Measurements from ENCODE around the gene BMX.

Gene BMX

DNA sequence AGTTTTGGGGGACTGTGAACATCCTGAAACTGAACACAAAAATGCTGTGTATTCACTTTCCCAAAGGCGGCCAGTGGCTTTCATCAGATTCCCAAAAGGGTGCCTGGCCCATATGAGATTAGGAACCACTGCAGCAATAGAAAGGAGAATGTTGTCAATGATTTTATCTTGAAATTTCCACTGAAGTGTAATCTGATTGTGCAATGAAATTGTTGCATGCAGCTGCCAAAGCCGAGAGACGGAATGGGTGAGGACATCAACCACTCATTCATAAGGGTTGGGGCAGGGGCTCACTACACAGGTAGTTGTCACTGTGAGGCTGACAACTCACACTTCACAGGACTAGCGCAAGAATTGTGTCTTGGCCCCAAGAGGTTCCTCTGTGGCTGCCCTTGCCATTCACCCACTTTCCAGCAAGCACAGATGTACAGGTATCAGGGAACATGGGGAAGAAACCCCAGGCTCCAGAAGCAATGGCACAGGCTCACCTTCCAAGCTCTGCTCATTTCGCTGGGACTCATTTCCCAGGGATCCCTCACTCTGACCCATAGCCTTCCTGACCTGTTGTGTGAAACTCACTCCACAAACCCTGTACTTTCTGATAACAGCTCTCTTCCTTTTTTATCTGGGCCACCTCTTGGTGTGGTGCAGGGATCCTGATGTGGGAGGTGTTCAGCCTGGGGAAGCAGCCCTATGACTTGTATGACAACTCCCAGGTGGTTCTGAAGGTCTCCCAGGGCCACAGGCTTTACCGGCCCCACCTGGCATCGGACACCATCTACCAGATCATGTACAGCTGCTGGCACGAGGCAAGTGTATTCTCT lies 48.8 kb downstream of the BMX start:
- Histone ChIP-seq H3K4me2 (no peak overlapping the region), H3K36me3 (ENCODE audit: insufficient read depth) (no peaks in the 10 kb centered on the region), H3K27me3 (ENCODE audit: insufficient read depth, low read depth) (no peaks in the 10 kb centered on the region), H3K79me2 (ENCODE audit: insufficient read depth, low read depth) (no peaks in the 10 kb centered on the region), H3K4me3 (IDR thresholded peaks at IDR 0.05; ENCODE audit: insufficient read depth, low read depth, low read length) (no peak overlapping the region), H4K20me1 (ENCODE audit: insufficient read depth) (no peaks in the 10 kb centered on the region), H3K27ac (no peak overlapping the region), H3K4me1 (ENCODE audit: low read depth, poor library complexity, severe bottlenecking) (no peaks in the 10 kb centered on the region), H3K9ac (no peak overlapping the region), H2AFZ (ENCODE audit: low read depth) (no peak overlapping the region)
- TF ChIP-seq, protein P1, sequence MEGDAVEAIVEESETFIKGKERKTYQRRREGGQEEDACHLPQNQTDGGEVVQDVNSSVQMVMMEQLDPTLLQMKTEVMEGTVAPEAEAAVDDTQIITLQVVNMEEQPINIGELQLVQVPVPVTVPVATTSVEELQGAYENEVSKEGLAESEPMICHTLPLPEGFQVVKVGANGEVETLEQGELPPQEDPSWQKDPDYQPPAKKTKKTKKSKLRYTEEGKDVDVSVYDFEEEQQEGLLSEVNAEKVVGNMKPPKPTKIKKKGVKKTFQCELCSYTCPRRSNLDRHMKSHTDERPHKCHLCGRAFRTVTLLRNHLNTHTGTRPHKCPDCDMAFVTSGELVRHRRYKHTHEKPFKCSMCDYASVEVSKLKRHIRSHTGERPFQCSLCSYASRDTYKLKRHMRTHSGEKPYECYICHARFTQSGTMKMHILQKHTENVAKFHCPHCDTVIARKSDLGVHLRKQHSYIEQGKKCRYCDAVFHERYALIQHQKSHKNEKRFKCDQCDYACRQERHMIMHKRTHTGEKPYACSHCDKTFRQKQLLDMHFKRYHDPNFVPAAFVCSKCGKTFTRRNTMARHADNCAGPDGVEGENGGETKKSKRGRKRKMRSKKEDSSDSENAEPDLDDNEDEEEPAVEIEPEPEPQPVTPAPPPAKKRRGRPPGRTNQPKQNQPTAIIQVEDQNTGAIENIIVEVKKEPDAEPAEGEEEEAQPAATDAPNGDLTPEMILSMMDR (conservative IDR thresholded peaks at IDR 0.05; ENCODE audit: low read depth, low read length), result no peak

DNA sequence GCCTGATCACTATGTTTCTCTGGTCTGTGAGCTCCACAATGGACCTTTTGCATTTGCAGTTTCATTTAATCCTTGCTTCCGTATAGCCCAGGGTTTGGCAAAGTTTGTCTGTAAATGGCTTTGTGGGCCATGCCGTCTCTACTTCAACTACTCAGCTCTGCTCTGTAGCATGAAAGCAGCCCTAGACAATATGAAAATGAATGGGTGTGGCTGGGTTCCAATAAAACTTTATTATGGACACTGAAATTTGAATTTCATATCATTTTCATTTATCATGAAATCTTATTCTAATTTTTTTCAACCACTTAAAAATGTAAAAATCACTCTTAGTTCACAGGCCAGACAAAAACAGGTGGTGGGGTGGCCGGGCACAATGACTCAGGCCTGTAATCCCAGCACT lies 58.6 kb downstream of the BMX start:
- no peak overlapping the region for H3K27ac ChIP-seq
- H3K79me2 ChIP-seq (ENCODE audit: insufficient read depth, low read depth), result no peaks in the 10 kb centered on the region
- H3K4me2 ChIP-seq, result no peak overlapping the region
- TF ChIP-seq, protein P1 (conservative IDR thresholded peaks at IDR 0.05; ENCODE audit: low read depth, low read length), result no peak
- H3K36me3 ChIP-seq (ENCODE audit: insufficient read depth), result no peaks in the 10 kb centered on the region
- no peaks in the 10 kb centered on the region for H4K20me1 ChIP-seq (ENCODE audit: insufficient read depth)
- no peaks in the 10 kb centered on the region for H3K27me3 ChIP-seq (ENCODE audit: insufficient read depth, low read depth)
- no peaks in the 10 kb centered on the region for H3K4me1 ChIP-seq (ENCODE audit: low read depth, poor library complexity, severe bottlenecking)
- no peak overlapping the region for H3K9ac ChIP-seq
- no peak overlapping the region for H3K4me3 ChIP-seq (IDR thresholded peaks at IDR 0.05; ENCODE audit: insufficient read depth, low read depth, low read length)
- H2AFZ ChIP-seq (ENCODE audit: low read depth), result no peak overlapping the region

DNA sequence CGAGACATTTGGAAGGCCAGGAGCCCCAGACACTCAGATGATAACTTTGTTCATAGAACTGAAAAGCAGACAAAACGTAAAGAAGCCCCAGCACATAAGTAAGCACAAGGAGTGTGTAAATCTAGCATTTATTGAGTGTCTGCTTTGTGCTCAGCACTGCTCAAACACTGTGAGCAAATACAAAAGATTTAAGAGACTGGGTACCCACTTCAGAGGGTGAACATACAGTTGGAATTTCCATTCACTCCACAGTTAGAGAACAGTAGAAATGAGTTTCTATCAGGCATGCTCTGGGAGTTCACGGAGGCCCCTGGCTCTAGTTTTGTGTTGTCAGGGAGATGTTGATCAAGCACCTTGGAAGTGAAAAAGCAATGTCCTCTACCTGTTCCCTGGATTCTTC lies 60.3 kb downstream of the BMX start:
- H2AFZ ChIP-seq (ENCODE audit: low read depth), result no peak overlapping the region
- no peaks in the 10 kb centered on the region for H4K20me1 ChIP-seq (ENCODE audit: insufficient read depth)
- H3K4me3 ChIP-seq (IDR thresholded peaks at IDR 0.05; ENCODE audit: insufficient read depth, low read depth, low read length), result no peak overlapping the region
- no peaks in the 10 kb centered on the region for H3K27me3 ChIP-seq (ENCODE audit: insufficient read depth, low read depth)
- H3K4me2 ChIP-seq, result no peak overlapping the region
- no peaks in the 10 kb centered on the region for H3K36me3 ChIP-seq (ENCODE audit: insufficient read depth)
- no peaks in the 10 kb centered on the region for H3K4me1 ChIP-seq (ENCODE audit: low read depth, poor library complexity, severe bottlenecking)
- TF ChIP-seq, protein P1 (conservative IDR thresholded peaks at IDR 0.05; ENCODE audit: low read depth, low read length), result no peak
- no peak overlapping the region for H3K9ac ChIP-seq
- H3K27ac ChIP-seq, result no peak overlapping the region
- no peaks in the 10 kb centered on the region for H3K79me2 ChIP-seq (ENCODE audit: insufficient read depth, low read depth)

DNA sequence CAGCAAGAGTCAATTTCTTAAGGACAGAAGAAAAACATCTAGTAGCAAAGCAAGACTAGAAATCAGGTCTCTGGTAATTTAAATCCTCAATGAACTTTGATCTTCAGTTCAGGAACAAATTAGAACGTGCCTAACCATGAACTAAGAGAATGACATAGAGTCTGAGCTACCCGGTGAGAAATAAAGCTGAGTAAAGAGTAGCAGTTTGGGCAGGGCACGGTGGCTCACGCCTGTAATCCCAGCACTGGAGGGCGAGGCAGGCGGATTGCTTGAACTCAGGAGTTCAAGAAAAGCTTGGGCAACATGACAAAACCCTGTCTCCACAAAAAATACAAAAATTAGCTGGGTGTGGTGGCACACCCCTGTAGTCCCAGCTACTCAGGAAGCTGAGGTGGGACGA lies 62.4 kb downstream of the BMX start:
- Histone ChIP-seq H4K20me1 (ENCODE audit: insufficient read depth) (no peaks in the 10 kb centered on the region), H3K4me2 (no peak overlapping the region), H2AFZ (ENCODE audit: low read depth) (no peak overlapping the region), H3K4me3 (IDR thresholded peaks at IDR 0.05; ENCODE audit: insufficient read depth, low read depth, low read length) (no peak overlapping the region), H3K27ac (no peak overlapping the region), H3K9ac (no peak overlapping the region), H3K4me1 (ENCODE audit: low read depth, poor library complexity, severe bottlenecking) (no peaks in the 10 kb centered on the region), H3K36me3 (ENCODE audit: insufficient read depth) (no peaks in the 10 kb centered on the region), H3K79me2 (ENCODE audit: insufficient read depth, low read depth) (no peaks in the 10 kb centered on the region), H3K27me3 (ENCODE audit: insufficient read depth, low read depth) (no peaks in the 10 kb centered on the region)
- TF ChIP-seq, protein P1 (conservative IDR thresholded peaks at IDR 0.05; ENCODE audit: low read depth, low read length), result no peak
